ENCODE measurements around the gene GDI2. TPM values are rescaled to one million over a fixed set of nuclear protein-coding genes. Genes with fewer than 3 reads are reported as not detected.

The GDI2 gene
- total RNA-seq, 1 experiment from 2014 or later = 325 TPM

GRCh38 chr10:5831446-5831782 lies 18.2 kb upstream of the GDI2 start:
- CTCF ChIA-PET = no interaction called here

GRCh38 chr10:5830629-5831445 lies 17.6 kb upstream of the GDI2 start:
- H3K4me3 ChIP-seq (ENCODE audit: low read depth, low read length, poor library complexity, severe bottlenecking) = no peak overlapping the region
- intact Hi-C loops (cut with micrococcal nuclease; ENCODE audit: unreplicated experiment) = no loop called here
- TF ChIP-seq CTCF (conservative IDR thresholded peaks at IDR 0.05; ENCODE audit: low read depth, low read length) = no peak
- TF ChIP-seq EZH2 (IDR thresholded peaks at IDR 0.05; ENCODE audit: borderline replicate concordance, low read depth, low read length, poor library complexity, severe bottlenecking) = no peak
- no peak for DNase-seq (ENCODE audit: low spot score)
- H3K9me3 ChIP-seq (ENCODE audit: low read depth, low read length, poor library complexity, severe bottlenecking) = no peaks in the 10 kb centered on the region
- CTCF ChIA-PET = no interaction called here
- no peak overlapping the region for H3K27ac ChIP-seq (ENCODE audit: low read depth, low read length, poor library complexity, severe bottlenecking)
- POLR2A ChIA-PET (ENCODE audit: low non-redundant PET) = no interaction called here
- H3K36me3 ChIP-seq (ENCODE audit: insufficient read depth, low read length, poor library complexity, severe bottlenecking) = no peaks in the 10 kb centered on the region
- no peaks in the 10 kb centered on the region for H3K27me3 ChIP-seq (replicated peaks; ENCODE audit: insufficient read depth, low read depth, low read length, poor library complexity)
- H3K4me1 ChIP-seq (ENCODE audit: insufficient read depth, low read length, poor library complexity, severe bottlenecking) = no peaks in the 10 kb centered on the region
- no TSS peak for BruUV-seq (replicated peaks)

More at GRCh38 chr10:5831446-5831782, 18.2 kb upstream of the GDI2 start:
- Histone ChIP-seq H3K27me3 (replicated peaks; ENCODE audit: insufficient read depth, low read depth, low read length, poor library complexity) (no peaks in the 10 kb centered on the region), H3K4me3 (ENCODE audit: low read depth, low read length, poor library complexity, severe bottlenecking) (no peak overlapping the region), H3K9me3 (ENCODE audit: low read depth, low read length, poor library complexity, severe bottlenecking) (no peaks in the 10 kb centered on the region), H3K4me1 (ENCODE audit: insufficient read depth, low read length, poor library complexity, severe bottlenecking) (no peaks in the 10 kb centered on the region), H3K27ac (ENCODE audit: low read depth, low read length, poor library complexity, severe bottlenecking) (no peak overlapping the region), H3K36me3 (ENCODE audit: insufficient read depth, low read length, poor library complexity, severe bottlenecking) (no peaks in the 10 kb centered on the region)
- POLR2A ChIA-PET (ENCODE audit: low non-redundant PET) = no interaction called here
- BruUV-seq (replicated peaks) = no TSS peak
- no peak for DNase-seq (ENCODE audit: low spot score)
- intact Hi-C loops (cut with micrococcal nuclease; ENCODE audit: unreplicated experiment) = no loop called here
- TF ChIP-seq EZH2 (IDR thresholded peaks at IDR 0.05; ENCODE audit: borderline replicate concordance, low read depth, low read length, poor library complexity, severe bottlenecking) (no peak), CTCF (conservative IDR thresholded peaks at IDR 0.05; ENCODE audit: low read depth, low read length) (no peak)

GRCh38 chr10:5829267-5829666 lies 16.0 kb upstream of the GDI2 start:
- no TSS peak for BruUV-seq (replicated peaks)
- Histone ChIP-seq H3K4me3 (ENCODE audit: low read depth, low read length, poor library complexity, severe bottlenecking) (no peak overlapping the region), H3K9me3 (ENCODE audit: low read depth, low read length, poor library complexity, severe bottlenecking) (no peaks in the 10 kb centered on the region), H3K36me3 (ENCODE audit: insufficient read depth, low read length, poor library complexity, severe bottlenecking) (no peaks in the 10 kb centered on the region), H3K27me3 (replicated peaks; ENCODE audit: insufficient read depth, low read depth, low read length, poor library complexity) (no peaks in the 10 kb centered on the region), H3K27ac (ENCODE audit: low read depth, low read length, poor library complexity, severe bottlenecking) (no peak overlapping the region), H3K4me1 (ENCODE audit: insufficient read depth, low read length, poor library complexity, severe bottlenecking) (no peaks in the 10 kb centered on the region)
- DNase-seq (ENCODE audit: low spot score) = no peak
- intact Hi-C loops (cut with micrococcal nuclease; ENCODE audit: unreplicated experiment) = no loop called here
- ChIA-PET POLR2A (ENCODE audit: low non-redundant PET) (no interaction called here), CTCF (no interaction called here)
- TF ChIP-seq CTCF (conservative IDR thresholded peaks at IDR 0.05; ENCODE audit: low read depth, low read length) = no peak

Data from A673 (cell line).